B cell (primary cell): Measurements from ENCODE around the gene NGEF. TPM values are rescaled to one million over a fixed set of nuclear protein-coding genes. Genes with fewer than 3 reads are reported as not detected.

Experiments
- ATAC-seq: fragments of 200-7000 bp; cut with Tn5 transposase; one replicate; pipeline ENCODE4 v1.10.0; 2021; ENCODE audit warnings: low read depth, mild to moderate bottlenecking, moderate number of reproducible peaks, moderate library complexity
- CTCF ChIA-PET: fragments of 350-600 bp; sonication (Branson Sonifier 250); formaldehyde crosslinking; loops from one replicate; lab custom pipeline; 2021; ENCODE audit warnings: antibody characterized with exemption, inconsistent platforms; lab: Charles Lee
- POLR2A ChIA-PET: fragments of 350-600 bp; sonication (Branson Sonifier 250); formaldehyde crosslinking; loops from one replicate; lab custom pipeline; 2021; ENCODE audit warnings: antibody characterized with exemption; lab: Charles Lee
- DNase-seq: peaks from one replicate; pipeline ENCODE4 v3.0.0; 2013
- H2AFZ ChIP-seq: 2 replicates; pipeline ENCODE4 v1.6.1; 2012; ENCODE audit warnings: mild to moderate bottlenecking, low read depth, low read length; ENCODE audit not compliant: insufficient read depth, poor library complexity, severe bottlenecking
- H3K27ac ChIP-seq, 2 donors: 1 replicate in 1 of 2; 2 replicates in 1 of 2; pipeline ENCODE4 v1.5.1; 2012 to 2013; ENCODE audit warnings: low read length in 2 of 2, mild to moderate bottlenecking in 2 of 2, moderate library complexity in 1 of 2
- H3K27me3 ChIP-seq, 4 experiments: fragments of 200-600 bp in 1 of 4; sonication (generic) in 1 of 4; replicated peaks in 1 of 4; 1 replicate in 2 of 4; 2 replicates in 2 of 4; pipeline versions ENCODE4 v1.6.1 to v1.7.0; 2013 to 2016; ENCODE audit warnings: low read length in 3 of 4, mild to moderate bottlenecking in 2 of 4, mixed read lengths in 1 of 4, moderate library complexity in 1 of 4; ENCODE audit not compliant: insufficient read depth in 4 of 4, control insufficient read depth in 3 of 4; ENCODE audit errors: control extremely low read depth in 1 of 4
- H3K36me3 ChIP-seq, 2 experiments: replicated peaks in 1 of 2; 1 replicate in 1 of 2; 2 replicates in 1 of 2; pipeline versions ENCODE4 v1.6.1 to v1.7.1; 2013; ENCODE audit warnings: low read length in 1 of 2; ENCODE audit not compliant: insufficient read depth in 2 of 2, control insufficient read depth in 1 of 2; ENCODE audit errors: control extremely low read depth in 1 of 2, extremely low read depth in 1 of 2
- H3K4me1 ChIP-seq, 2 donors: fragments of 200-600 bp in 1 of 2; sonication (generic) in 1 of 2; 1 replicate in 1 of 2; 2 replicates in 1 of 2; pipeline versions ENCODE4 v1.5.1 to v1.6.1; 2013 to 2017; ENCODE audit warnings: low read length in 2 of 2; ENCODE audit not compliant: control insufficient read depth in 2 of 2, insufficient read depth in 2 of 2
- H3K4me2 ChIP-seq: replicated peaks from 2 replicates; pipeline ENCODE3; 2012; ENCODE audit warnings: mild to moderate bottlenecking, low read depth, low read length; ENCODE audit not compliant: poor library complexity, severe bottlenecking
- H3K4me3 ChIP-seq, 5 experiments: fragments of 200-600 bp in 1 of 5; sonication (generic) in 1 of 5; 1 replicate in 3 of 5; 2 replicates in 2 of 5; pipeline versions ENCODE4 v1.5.1 to v1.7.0; 2011 to 2016; ENCODE audit warnings: low read length in 4 of 5, mild to moderate bottlenecking in 4 of 5, low read depth in 2 of 5, control low read depth in 1 of 5, moderate library complexity in 1 of 5; ENCODE audit not compliant: insufficient read depth in 1 of 5; ENCODE audit errors: control extremely low read depth in 1 of 5, extremely low read depth in 1 of 5
- H3K79me2 ChIP-seq: fragments of 200-600 bp; sonication (generic); one replicate; pipeline ENCODE4 v1.6.0; 2016; ENCODE audit warnings: low read length; ENCODE audit not compliant: control insufficient read depth, insufficient read depth
- H3K9ac ChIP-seq: fragments of 200-600 bp; sonication (generic); 2 replicates; pipeline ENCODE4 v1.6.1; 2017; ENCODE audit warnings: mild to moderate bottlenecking, low read length, moderate library complexity
- H3K9me3 ChIP-seq, 3 donors: one replicate each; pipeline versions ENCODE4 v1.6.1 to v1.7.1; 2013; ENCODE audit warnings: low read length in 2 of 3; ENCODE audit not compliant: control insufficient read depth in 2 of 3, insufficient read depth in 1 of 3; ENCODE audit errors: control extremely low read depth in 1 of 3
- H4K20me1 ChIP-seq: 2 replicates; pipeline ENCODE4 v1.6.0; 2012; ENCODE audit warnings: mild to moderate bottlenecking, low read length; ENCODE audit not compliant: insufficient read depth, control insufficient read depth, poor library complexity, severe bottlenecking
- H3K27ac Mint-ChIP-seq: one replicate; pipeline ENCODE4 v1.8.0; 2021; ENCODE audit warnings: mixed read lengths
- H3K27me3 Mint-ChIP-seq: one replicate; pipeline ENCODE4 v1.8.0; 2021; ENCODE audit warnings: mixed read lengths
- H3K4me1 Mint-ChIP-seq: one replicate; pipeline ENCODE4 v1.8.0; 2021; ENCODE audit warnings: mixed read lengths
- H3K4me3 Mint-ChIP-seq: one replicate; pipeline ENCODE4 v1.8.0; 2021; ENCODE audit warnings: mixed read lengths
- H3K9me3 Mint-ChIP-seq: one replicate; pipeline ENCODE4 v1.8.0; 2022; ENCODE audit warnings: mixed read lengths; ENCODE audit not compliant: insufficient read depth
- CTCF ChIP-seq: fragments of 200-600 bp; IDR thresholded peaks from one replicate; pipeline ENCODE4 v1.8.0; 2022; ENCODE audit warnings: antibody characterized with exemption, mild to moderate bottlenecking
- EZH2 ChIP-seq: IDR thresholded peaks from 2 replicates; pipeline ENCODE4 v1.6.1; 2012; ENCODE audit warnings: borderline replicate concordance, low read depth, mild to moderate bottlenecking, moderate library complexity, low read length; ENCODE audit not compliant: insufficient read depth, poor library complexity, severe bottlenecking
- WGBS: methylation state at CpG from one replicate; pipeline ENCODE4 v1.1.5; 2013; ENCODE audit warnings: missing lambda C conversion rate; ENCODE audit not compliant: insufficient coverage; 5-methylcytosine and 5-hydroxymethylcytosine counted together
- intact Hi-C: fragments of 100-400 bp; cut with micrococcal nuclease; formaldehyde crosslinking; loops from one replicate; pipeline ENCODE4 v1.10.0; 2022
- polyA plus RNA-seq: library from polyadenylated mRNA; depleted of rRNA; stranded (reverse); fragments of >200 nt; gene quantifications from 2 replicates; pipeline ENCODE4 v1.2.3, GENCODE V29; 2012
- total RNA-seq, 2 donors: library from RNA; stranded (reverse); fragments of 120-200 nt in 1 of 2; gene quantifications; 1 replicate in 1 of 2; 2 replicates in 1 of 2; pipeline versions ENCODE4 v1.2.3 to v1.2.4, GENCODE V29; 2013 to 2022

The NGEF gene
- total and polyA plus RNA-seq, 2 donors (not counting 1 experiment from before 2014, with no cell fraction given): not detected

DNA sequence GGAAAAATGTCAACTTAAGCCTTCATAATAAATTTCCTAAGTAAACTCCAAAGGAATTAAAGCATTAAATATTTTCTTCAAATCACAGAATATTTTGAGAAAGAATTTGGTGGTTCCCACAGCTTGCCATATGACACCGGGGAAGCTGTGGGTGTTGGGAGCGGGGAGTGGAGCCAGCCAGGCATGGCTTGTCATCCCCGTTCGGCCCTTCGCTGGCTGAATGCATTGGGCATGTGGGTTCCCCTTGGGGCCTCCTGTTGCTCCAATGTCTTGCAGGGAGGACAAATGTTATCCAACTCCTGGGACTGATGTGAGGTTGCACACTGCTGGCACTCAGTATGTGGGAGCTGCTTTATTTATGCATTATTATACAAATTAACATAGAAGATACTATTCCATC, 18.6 kb downstream of the NGEF start:
- Mint-ChIP-seq H3K9me3 (no peaks in the 10 kb centered on the region), H3K4me3 (no peak overlapping the region), H3K4me1 (no peaks in the 10 kb centered on the region), H3K27ac (no peak overlapping the region), H3K27me3 (peaks cover 5% of the 10 kb centered on the region)
- no peak for TF ChIP-seq EZH2
- no peak for TF ChIP-seq CTCF
- H3K36me3 ChIP-seq: no peaks in the 10 kb centered on the region
- peaks cover 0 to 4% (median 3%) of the 10 kb centered on the region in 3 donors for H3K9me3 ChIP-seq
- H3K27me3 ChIP-seq: no peaks in the 10 kb centered on the region
- no peak overlapping the region for H3K4me2 ChIP-seq
- WGBS: 91% methylated on average over 5 of the region's 5 CpGs
- H2AFZ ChIP-seq: no peak overlapping the region
- H4K20me1 ChIP-seq: no peaks in the 10 kb centered on the region
- DNase-seq (no peak), ATAC-seq (no peak)
- H3K27ac ChIP-seq: no peak overlapping the region
- POLR2A ChIA-PET: interaction anchor here (0.6 kb wide), 1 partner anchor 132 kb away, joined by 3 read pairs; no protein-coding TSS in a partner anchor
- no peak overlapping the region for H3K4me3 ChIP-seq
- H3K79me2 ChIP-seq: no peaks in the 10 kb centered on the region
- CTCF ChIA-PET: interaction anchor here (0.7 kb wide), 1 partner anchor 686 kb away, joined by 4 read pairs; no protein-coding TSS in a partner anchor
- intact Hi-C loops: no loop called here
- H3K4me1 ChIP-seq: no peaks in the 10 kb centered on the region
- no peak overlapping the region for H3K9ac ChIP-seq

GRCh38 chr2:232993231-232993821, 19.7 kb downstream of the NGEF start:
- Histone ChIP-seq H3K27me3 (no peaks in the 10 kb centered on the region), H4K20me1 (no peaks in the 10 kb centered on the region), H3K9ac (no peak overlapping the region), H2AFZ (no peak overlapping the region), H3K4me3 (no peak overlapping the region), H3K4me1 (no peaks in the 10 kb centered on the region), H3K36me3 (no peaks in the 10 kb centered on the region), H3K27ac (no peak overlapping the region), H3K9me3 (peaks cover 0 to 7% (median 4%) of the 10 kb centered on the region in 3 donors), H3K79me2 (no peaks in the 10 kb centered on the region), H3K4me2 (no peak overlapping the region)
- ChIA-PET POLR2A (no interaction called here), CTCF (no interaction called here)
- Mint-ChIP-seq H3K27ac (no peak overlapping the region), H3K27me3 (peaks cover 14% of the 10 kb centered on the region), H3K4me3 (no peak overlapping the region), H3K9me3 (no peaks in the 10 kb centered on the region), H3K4me1 (no peaks in the 10 kb centered on the region)
- 94% methylated on average over 3 of the region's 4 CpGs for WGBS
- intact Hi-C loops: no loop called here
- DNase-seq (no peak), ATAC-seq (no peak)
- TF ChIP-seq EZH2 (no peak), CTCF (no peak)
